Fibroblast of pulmonary artery (primary cell): ENCODE measurements around the gene ANK3.

Experiments used
- DNase-seq: peaks from one replicate; pipeline ENCODE4 v3.0.0-alpha.2; 2010; ENCODE audit warnings: low read depth
- H3K4me3 ChIP-seq: replicated peaks from 2 replicates; pipeline ENCODE4 v1.5.1; 2011; ENCODE audit warnings: low read depth, mild to moderate bottlenecking, control low read depth, low read length, moderate library complexity
- CTCF ChIP-seq: IDR thresholded peaks from 2 replicates; pipeline ENCODE4 v1.5.1; 2011; ENCODE audit warnings: mild to moderate bottlenecking, control low read depth, low read length, inconsistent platforms; ENCODE audit errors: missing control alignments

Gene ANK3

GRCh38 chr10:60006062-60006461, 383.6 kb downstream of the ANK3 start:
- H3K4me3 ChIP-seq: no peak overlapping the region
- TF ChIP-seq CTCF: no peak
- DNase-seq: no peak

GRCh38 chr10:60003651-60004523, 385.8 kb downstream of the ANK3 start:
- no peak for TF ChIP-seq CTCF
- no peak for DNase-seq
- H3K4me3 ChIP-seq: no peak overlapping the region

GRCh38 chr10:60000747-60001146, 388.9 kb downstream of the ANK3 start:
- no peak for TF ChIP-seq CTCF
- no peak for DNase-seq
- H3K4me3 ChIP-seq: no peak overlapping the region

- H3K4me3 ChIP-seq: no peak overlapping the region
- no peak for TF ChIP-seq CTCF
- no peak for DNase-seq
Measured at GRCh38 chr10:59997827-59998525, 391.7 kb downstream of the ANK3 start.

- no peak for TF ChIP-seq CTCF
- H3K4me3 ChIP-seq: no peak overlapping the region
- DNase-seq: no peak
Measured at GRCh38 chr10:59995862-59996261, 393.8 kb downstream of the ANK3 start.

- H3K4me3 ChIP-seq: no peak overlapping the region
- DNase-seq: no peak
- no peak for TF ChIP-seq CTCF
Measured at GRCh38 chr10:59993931-59994330, 395.7 kb downstream of the ANK3 start.
